LoVo (cell line): ENCODE measurements around the gene ERO1B.

Experiments
- DNase-seq: peaks from one replicate; pipeline ENCODE4 v3.0.0-alpha.2; 2016; ENCODE audit warnings: low spot score

The ERO1B gene

DNA sequence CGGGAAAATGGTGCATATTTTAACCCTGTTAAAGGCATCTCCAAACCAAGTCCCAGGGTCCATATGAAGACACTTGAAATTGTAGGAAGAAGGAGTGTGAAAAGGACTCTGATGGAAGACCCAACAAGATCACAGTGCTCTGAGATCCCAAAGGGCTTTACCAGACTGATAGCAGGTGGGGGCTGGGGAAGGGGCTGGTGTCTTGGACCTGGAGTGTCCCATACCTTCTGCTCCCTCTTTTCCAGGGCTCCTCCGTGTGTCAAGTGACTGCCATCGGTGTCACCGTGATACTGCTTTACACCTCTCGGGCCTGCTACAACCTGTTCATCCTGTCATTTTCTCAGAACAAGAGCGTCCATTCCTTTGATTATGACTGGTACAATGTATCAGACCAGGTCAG, 102.1 kb downstream of the ERO1B start:
- DNase-seq = no peak

DNA sequence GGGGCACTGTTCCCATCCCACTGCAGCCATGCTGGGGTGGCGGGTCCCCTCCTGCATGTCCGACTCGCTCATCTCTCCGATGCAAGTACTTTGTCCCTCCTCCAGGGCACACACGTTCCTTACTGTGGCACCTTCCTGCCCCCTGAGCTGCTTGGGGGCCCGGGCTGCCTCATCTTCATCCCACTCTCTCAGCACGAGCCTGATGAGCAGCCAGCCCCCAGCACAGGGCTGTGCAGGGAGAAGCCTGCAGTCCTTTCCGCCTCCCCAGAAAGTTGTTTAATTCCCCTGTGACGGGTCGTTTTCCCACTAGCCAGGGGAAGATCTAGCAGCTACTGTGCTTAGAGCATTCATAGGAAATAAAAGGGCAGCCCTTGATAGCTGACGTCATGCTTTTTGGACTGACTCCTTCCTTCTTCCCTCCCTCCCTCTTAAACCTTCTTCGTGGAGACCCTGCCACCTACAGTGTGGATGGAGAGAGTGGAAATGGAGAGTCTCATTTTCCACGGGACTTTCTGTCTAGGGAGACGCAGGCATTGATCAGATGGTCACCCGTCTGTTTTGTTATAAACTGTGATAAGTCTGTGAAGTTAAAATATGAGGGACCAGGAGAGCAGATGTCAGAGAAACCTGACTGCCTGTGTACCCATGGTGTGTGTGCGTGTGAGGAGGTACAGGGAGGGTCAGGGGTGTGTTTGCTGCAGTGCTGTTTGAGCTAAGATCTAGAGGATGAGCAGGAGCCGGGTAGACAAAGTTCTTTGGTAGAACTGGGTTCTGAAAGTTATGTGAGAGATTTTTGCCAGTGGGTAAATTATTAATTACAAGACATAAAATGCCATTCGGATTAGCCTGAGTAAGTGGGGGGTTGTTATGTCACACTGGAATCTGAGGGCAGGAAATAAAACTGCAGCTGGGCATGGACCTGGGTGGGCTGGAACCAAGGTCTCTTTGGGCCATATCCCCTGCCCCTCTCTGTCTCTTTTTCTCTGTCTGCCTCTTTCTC, 105.1 kb downstream of the ERO1B start:
- no peak for DNase-seq

DNA sequence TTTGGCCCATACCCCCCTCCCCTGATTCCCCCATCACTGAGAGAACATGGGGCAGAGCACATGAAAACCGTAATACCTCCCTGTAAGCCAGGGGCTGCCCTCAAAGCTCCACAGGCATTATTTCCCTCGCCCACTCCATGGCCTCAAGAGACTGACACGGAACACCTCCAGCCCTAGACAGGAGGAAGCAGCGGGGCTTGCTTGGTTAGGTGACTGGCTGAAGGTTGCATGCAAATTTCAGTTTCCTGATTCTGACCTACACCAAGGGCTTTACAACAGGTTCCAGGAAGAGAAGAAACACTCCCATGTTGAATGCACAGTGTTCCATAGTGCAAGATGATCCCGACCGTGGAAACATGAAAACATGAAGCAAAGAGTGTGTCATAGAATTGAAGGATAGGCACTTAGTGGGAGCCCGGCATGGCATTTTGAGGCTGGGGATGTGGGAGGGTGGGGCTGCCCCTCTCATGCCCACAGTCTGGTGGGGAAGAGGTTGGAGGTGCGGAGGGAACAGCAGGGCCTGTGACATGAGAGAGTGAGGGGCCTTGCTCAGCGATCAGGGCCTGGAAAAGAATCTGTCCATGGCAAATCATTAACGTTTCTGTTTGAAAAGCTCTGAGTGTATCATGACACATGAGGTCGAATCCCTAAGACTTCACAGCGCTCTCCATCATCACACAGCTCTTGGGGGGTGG, 106.0 kb downstream of the ERO1B start:
- no peak for DNase-seq

DNA sequence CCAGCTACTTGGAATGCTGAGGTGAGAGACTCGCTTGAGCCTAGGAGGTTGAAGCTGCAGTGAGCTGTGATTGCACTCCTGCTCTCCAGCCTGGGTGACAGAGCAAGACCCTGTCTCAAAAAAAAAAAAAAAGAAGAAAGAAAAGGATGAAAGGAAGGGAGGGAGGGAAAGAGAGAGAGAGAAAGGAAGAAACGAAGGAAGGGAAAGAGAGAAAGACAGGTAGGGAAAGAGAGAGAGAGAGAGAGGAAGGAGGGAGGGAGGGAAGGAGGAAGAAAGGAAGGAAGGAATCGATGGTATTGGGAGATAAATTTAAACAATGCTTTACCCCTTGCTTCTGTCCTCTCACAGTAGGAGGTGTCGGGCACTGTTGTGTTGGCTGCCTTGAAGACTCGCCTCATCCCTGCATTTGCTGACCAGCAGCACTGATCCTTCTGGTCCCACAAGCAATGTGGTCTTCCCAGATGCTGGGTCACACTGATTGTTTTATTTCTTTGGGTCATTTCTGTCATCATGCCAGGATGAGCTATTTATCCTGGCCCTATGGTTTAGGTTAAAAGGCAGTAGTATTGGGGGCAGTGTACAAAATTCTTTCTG, 108.5 kb downstream of the ERO1B start:
- DNase-seq = no peak

DNA sequence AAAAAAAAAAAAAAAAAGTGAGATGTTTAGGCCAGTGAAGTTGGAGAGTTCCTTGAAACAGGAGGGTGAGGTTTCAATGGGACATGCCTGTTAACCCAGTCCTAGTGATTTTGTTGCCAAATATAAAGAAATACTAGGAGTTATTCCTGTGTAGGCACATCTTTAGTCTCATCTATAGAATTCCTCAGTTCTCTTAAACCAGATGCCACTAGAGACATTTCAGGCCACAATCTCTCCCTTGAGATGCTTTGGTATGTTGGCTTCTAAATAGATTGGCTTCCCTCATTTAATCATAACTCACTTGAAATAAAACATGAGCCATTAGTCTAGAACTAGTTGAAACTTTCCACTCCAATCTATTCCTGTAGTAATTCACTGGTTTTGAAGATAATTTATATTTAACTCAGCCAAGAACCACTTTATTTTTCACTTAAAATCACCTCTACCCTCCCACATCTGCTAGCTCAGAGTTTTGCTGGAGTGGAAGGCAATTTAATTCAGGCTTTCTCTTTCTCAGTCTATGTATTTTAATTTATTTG, 109.6 kb downstream of the ERO1B start:
- DNase-seq = no peak

DNA sequence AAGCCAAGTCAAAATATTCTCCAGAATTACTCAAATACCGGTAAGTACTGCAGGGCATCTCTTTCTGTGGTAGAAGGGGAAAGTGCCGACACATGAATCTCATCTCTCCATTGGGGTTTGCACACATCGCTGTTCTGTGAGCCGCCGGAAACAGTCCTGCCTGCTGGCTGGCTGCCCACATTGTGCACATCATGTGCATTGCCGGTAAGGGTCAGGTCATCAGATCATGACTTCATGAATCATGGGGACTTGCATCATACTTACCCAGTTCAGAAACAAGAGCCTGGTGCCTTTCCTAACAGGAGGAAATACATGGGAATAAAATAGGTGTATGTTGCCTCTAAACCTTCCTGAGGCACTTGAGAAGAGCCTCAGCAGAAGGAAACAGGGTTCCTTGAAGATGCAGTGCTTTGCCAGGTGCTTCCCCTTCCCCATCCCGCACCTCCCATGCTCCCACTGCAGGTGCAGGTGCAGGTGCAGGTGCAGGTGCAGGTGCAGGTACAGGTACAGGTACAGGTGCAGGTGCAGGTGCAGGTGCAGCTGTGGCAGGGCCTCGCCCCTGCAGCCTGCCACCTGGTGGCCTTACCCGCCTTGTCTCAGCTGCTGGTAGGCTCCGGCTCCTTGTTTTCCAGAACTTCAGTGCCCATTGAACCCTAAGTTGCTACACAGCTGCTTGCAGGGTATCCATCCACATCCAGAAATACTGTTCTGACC, 112.9 kb downstream of the ERO1B start:
- no peak for DNase-seq

DNA sequence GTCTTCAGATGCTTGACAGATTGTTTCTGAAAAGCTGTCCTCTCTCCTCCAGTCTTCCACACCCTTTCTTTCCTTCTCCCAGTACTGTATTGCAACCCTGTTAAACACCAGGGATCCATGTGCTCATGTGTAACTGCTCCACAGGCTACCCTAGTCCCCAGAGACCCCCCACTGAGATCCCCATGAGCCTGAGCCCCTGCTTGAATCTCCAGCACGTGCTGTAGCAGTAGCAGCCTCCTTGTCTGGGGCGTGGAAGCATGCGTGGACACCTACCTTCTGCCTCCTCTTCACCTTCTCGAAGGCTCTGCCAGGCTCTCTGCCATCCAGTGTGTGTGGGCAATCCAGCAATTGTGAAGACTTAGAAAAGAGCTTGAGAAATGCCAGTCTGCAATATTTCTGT, 114.2 kb downstream of the ERO1B start:
- no peak for DNase-seq

DNA sequence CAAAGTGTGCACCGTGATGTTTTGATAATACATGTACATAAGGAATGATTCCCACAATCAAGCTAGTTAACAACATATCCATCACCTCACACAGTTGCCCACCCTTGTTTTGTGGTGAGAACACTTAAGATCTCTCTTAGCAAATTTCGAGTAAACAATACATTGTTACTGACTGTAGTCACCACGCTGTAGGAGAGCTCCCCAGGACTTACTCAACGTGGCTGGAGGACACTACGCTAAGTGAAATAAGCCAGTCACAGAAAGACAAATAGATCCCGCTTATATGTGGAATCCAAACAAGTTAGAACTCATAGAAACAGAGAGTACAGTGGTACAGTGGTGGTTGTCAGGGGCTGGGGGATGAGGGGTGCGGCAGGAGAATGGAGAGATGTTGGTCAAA, 114.6 kb downstream of the ERO1B start:
- no peak for DNase-seq

DNA sequence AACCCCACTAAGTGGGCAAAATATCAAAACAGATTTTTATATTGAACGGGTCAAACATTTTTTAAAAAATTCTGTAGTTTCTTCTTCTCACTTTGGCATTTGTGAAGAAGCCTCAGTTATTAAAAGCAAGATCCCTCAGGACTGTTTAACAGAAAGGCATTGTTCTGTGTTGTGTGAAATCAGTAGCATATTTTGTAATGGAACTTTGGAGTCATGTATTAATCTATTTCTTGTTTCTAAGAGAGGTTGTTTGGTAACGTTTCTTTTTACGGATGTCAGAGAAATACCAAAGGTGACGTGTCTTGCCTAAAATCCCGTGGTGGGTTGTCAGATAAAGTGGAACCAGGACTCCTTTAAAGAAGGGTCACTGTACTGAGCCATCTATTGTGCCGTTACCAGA, 115.7 kb downstream of the ERO1B start:
- no peak for DNase-seq
